ENCODE results near the gene TRPC5OS. TPM values are rescaled to one million over a fixed set of nuclear protein-coding genes. Genes with fewer than 3 reads are reported as not detected.

Gene TRPC5OS
- total and polyA plus RNA-seq, 2 of the 13 experiments (the other 11 are each of a cell fraction or from before 2014, with no cell fraction given), result not detected

DNA sequence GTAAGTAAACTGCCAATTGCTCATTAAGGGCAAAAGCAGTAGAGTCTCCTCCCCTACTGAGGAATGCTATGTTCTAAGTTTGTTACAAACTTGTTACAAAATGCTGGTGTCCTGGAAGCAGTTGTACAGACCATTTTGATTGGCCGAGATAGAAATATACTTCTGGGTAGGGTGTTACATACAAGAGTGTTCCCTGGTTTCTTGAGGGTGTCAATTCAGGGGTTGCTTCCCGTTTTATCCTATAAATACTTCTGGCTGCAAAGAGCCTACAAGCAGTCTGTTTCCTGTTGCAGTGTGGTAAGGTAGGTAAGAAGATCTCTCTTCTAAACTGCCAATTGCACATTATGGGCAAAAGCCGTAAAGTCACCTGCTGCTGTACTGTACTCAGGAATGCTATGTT lies 5.7 kb downstream of the TRPC5OS start:
- WGBS (ENCODE audit: low lambda C conversion rate), result 56% methylated on average over 3 of the region's 3 CpGs
- no peak overlapping the region for H3K27ac ChIP-seq (ENCODE audit: extremely low read length, insufficient read depth, low read length)
- no peak overlapping the region for H3K9ac ChIP-seq (ENCODE audit: insufficient read depth, low read depth, low read length)
- FAIRE-seq (no peak), DNase-seq (ENCODE audit: low spot score) (no peak), ATAC-seq (no peak)
- no peak overlapping the region for H3K4me2 ChIP-seq (ENCODE audit: low read depth, low read length)
- no peak overlapping the region for H2AFZ ChIP-seq (ENCODE audit: low read length)
- CTCF ChIA-PET (ENCODE audit: low intra/inter-chr PET ratio, low total read pairs), result no interaction called here
- intact Hi-C loops (cut with micrococcal nuclease; ENCODE audit: unreplicated experiment), result no loop called here
- H4K20me1 ChIP-seq (ENCODE audit: insufficient read depth, low read length), result no peaks in the 10 kb centered on the region
- H3K27me3 ChIP-seq (ENCODE audit: control insufficient read depth in 1 of 2, insufficient read depth in 2 of 2, low read length in 2 of 2), result no peaks in the 10 kb centered on the region
- H3K9me3 ChIP-seq (ENCODE audit: low read length), result no peaks in the 10 kb centered on the region
- H3K4me3 ChIP-seq (replicated peaks in 1 of 3; ENCODE audit: insufficient read depth in 1 of 3, low read depth in 2 of 3, low read length in 3 of 3), result no peak overlapping the region
- BruUV-seq (replicated peaks), result no TSS peak
- in situ Hi-C loops (cut with HindIII; ENCODE audit: extremely low pct_ligation_motif_present, low pct_unique_long_range_greater_than_20kb), result no loop called here
- TF ChIP-seq, protein P1, sequence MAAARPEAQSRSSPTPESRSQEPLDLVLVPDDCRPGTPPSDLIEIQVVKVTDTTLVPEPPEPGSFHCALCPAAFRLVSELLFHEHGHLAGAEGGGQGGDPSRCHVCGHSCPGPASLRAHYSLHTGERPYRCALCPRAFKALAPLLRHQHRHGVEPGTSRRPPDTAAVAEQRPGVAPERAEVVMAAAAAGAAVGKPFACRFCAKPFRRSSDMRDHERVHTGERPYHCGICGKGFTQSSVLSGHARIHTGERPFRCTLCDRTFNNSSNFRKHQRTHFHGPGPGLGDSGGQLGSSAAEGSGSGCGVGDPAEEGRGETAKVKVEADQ (CRISPR knock-in tag; IDR thresholded peaks at IDR 0.05; ENCODE audit: borderline replicate concordance), result no peak
- TF ChIP-seq ZNF451 (CRISPR knock-in tag; IDR thresholded peaks at IDR 0.05) (no peak), ZNF33B (CRISPR knock-in tag; IDR thresholded peaks at IDR 0.05) (no peak), PPARG (CRISPR knock-in tag; conservative IDR thresholded peaks at IDR 0.05) (no peak), SOX5 (CRISPR knock-in tag; IDR thresholded peaks at IDR 0.05; ENCODE audit: borderline replicate concordance) (no peak), ZNF3 (CRISPR knock-in tag; IDR thresholded peaks at IDR 0.05) (no peak)
- no peaks in the 10 kb centered on the region for H3K4me1 ChIP-seq (ENCODE audit: insufficient read depth, low read length)
- POLR2A ChIA-PET, result no interaction called here
- no peaks in the 10 kb centered on the region for H3K36me3 ChIP-seq (replicated peaks in 1 of 2; ENCODE audit: control insufficient read depth in 1 of 2, insufficient read depth in 2 of 2, low read length in 2 of 2)
- H3K79me2 ChIP-seq (ENCODE audit: insufficient read depth, low read length), result no peaks in the 10 kb centered on the region

DNA sequence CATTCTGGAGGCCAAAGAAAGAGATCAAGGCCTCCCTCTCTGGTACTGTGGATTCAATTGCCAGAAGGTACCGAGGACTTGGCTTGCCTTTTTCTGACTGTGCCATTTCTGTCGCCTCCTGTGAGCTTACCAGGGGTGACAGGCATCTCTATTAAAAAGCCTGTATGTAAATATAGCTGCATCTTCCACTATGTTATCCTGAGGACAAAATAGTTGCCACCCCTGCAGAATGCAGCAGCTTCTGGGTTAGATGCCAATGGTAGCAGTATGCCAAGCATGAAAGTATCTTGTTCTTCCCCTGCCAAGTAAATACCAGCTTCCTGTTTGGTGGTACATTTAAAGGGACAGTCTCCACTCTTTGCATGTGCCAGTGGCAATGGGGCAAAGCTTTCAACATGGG lies 10.7 kb downstream of the TRPC5OS start:
- in situ Hi-C loops (cut with HindIII; ENCODE audit: extremely low pct_ligation_motif_present, low pct_unique_long_range_greater_than_20kb), result no loop called here
- CTCF ChIA-PET (ENCODE audit: low intra/inter-chr PET ratio, low total read pairs), result no interaction called here
- WGBS (ENCODE audit: low lambda C conversion rate), result no CpG with 5 or more reads among the region's 2 CpGs
- TF ChIP-seq JUND (CRISPR knock-in tag; IDR thresholded peaks at IDR 0.05), result no peak
- no peak for TF ChIP-seq NFRKB (IDR thresholded peaks at IDR 0.05)
- TF ChIP-seq SNAI1 (CRISPR knock-in tag; IDR thresholded peaks at IDR 0.05; ENCODE audit: borderline replicate concordance), result no peak
- TF ChIP-seq, protein P2, sequence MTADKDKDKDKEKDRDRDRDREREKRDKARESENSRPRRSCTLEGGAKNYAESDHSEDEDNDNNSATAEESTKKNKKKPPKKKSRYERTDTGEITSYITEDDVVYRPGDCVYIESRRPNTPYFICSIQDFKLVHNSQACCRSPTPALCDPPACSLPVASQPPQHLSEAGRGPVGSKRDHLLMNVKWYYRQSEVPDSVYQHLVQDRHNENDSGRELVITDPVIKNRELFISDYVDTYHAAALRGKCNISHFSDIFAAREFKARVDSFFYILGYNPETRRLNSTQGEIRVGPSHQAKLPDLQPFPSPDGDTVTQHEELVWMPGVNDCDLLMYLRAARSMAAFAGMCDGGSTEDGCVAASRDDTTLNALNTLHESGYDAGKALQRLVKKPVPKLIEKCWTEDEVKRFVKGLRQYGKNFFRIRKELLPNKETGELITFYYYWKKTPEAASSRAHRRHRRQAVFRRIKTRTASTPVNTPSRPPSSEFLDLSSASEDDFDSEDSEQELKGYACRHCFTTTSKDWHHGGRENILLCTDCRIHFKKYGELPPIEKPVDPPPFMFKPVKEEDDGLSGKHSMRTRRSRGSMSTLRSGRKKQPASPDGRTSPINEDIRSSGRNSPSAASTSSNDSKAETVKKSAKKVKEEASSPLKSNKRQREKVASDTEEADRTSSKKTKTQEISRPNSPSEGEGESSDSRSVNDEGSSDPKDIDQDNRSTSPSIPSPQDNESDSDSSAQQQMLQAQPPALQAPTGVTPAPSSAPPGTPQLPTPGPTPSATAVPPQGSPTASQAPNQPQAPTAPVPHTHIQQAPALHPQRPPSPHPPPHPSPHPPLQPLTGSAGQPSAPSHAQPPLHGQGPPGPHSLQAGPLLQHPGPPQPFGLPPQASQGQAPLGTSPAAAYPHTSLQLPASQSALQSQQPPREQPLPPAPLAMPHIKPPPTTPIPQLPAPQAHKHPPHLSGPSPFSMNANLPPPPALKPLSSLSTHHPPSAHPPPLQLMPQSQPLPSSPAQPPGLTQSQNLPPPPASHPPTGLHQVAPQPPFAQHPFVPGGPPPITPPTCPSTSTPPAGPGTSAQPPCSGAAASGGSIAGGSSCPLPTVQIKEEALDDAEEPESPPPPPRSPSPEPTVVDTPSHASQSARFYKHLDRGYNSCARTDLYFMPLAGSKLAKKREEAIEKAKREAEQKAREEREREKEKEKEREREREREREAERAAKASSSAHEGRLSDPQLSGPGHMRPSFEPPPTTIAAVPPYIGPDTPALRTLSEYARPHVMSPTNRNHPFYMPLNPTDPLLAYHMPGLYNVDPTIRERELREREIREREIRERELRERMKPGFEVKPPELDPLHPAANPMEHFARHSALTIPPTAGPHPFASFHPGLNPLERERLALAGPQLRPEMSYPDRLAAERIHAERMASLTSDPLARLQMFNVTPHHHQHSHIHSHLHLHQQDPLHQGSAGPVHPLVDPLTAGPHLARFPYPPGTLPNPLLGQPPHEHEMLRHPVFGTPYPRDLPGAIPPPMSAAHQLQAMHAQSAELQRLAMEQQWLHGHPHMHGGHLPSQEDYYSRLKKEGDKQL (CRISPR knock-in tag; IDR thresholded peaks at IDR 0.05; ENCODE audit: low read depth), result no peak
- TF ChIP-seq, protein P3, sequence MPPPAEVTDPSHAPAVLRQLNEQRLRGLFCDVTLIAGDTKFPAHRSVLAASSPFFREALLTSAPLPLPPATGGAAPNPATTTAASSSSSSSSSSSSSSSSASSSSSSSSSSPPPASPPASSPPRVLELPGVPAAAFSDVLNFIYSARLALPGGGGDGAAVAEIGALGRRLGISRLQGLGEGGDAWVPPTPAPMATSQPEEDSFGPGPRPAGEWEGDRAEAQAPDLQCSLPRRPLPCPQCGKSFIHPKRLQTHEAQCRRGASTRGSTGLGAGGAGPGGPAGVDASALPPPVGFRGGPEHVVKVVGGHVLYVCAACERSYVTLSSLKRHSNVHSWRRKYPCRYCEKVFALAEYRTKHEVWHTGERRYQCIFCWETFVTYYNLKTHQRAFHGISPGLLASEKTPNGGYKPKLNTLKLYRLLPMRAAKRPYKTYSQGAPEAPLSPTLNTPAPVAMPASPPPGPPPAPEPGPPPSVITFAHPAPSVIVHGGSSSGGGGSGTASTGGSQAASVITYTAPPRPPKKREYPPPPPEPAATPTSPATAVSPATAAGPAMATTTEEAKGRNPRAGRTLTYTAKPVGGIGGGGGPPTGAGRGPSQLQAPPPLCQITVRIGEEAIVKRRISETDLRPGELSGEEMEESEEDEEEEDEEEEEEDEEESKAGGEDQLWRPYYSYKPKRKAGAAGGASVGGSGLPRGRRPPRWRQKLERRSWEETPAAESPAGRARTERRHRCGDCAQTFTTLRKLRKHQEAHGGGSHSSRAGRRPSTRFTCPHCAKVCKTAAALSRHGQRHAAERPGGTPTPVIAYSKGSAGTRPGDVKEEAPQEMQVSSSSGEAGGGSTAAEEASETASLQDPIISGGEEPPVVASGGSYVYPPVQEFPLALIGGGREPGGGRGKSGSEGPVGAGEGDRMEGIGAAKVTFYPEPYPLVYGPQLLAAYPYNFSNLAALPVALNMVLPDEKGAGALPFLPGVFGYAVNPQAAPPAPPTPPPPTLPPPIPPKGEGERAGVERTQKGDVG (CRISPR knock-in tag; IDR thresholded peaks at IDR 0.05; ENCODE audit: borderline replicate concordance), result no peak

More for the DNA sequence above, 10.7 kb downstream of the TRPC5OS start:
- Histone ChIP-seq H3K36me3 (replicated peaks in 1 of 2; ENCODE audit: control insufficient read depth in 1 of 2, insufficient read depth in 2 of 2, low read length in 2 of 2) (no peaks in the 10 kb centered on the region), H3K79me2 (ENCODE audit: insufficient read depth, low read length) (no peaks in the 10 kb centered on the region), H3K27ac (ENCODE audit: extremely low read length, insufficient read depth, low read length) (no peak overlapping the region), H3K4me1 (ENCODE audit: insufficient read depth, low read length) (no peaks in the 10 kb centered on the region), H3K27me3 (ENCODE audit: control insufficient read depth in 1 of 2, insufficient read depth in 2 of 2, low read length in 2 of 2) (no peaks in the 10 kb centered on the region), H4K20me1 (ENCODE audit: insufficient read depth, low read length) (no peaks in the 10 kb centered on the region), H3K9ac (ENCODE audit: insufficient read depth, low read depth, low read length) (no peak overlapping the region), H3K4me2 (ENCODE audit: low read depth, low read length) (no peak overlapping the region), H3K4me3 (replicated peaks in 1 of 3; ENCODE audit: insufficient read depth in 1 of 3, low read depth in 2 of 3, low read length in 3 of 3) (no peak overlapping the region), H3K9me3 (ENCODE audit: low read length) (no peaks in the 10 kb centered on the region), H2AFZ (ENCODE audit: low read length) (no peak overlapping the region)
- intact Hi-C loops (cut with micrococcal nuclease; ENCODE audit: unreplicated experiment), result no loop called here
- FAIRE-seq (no peak), ATAC-seq (no peak), DNase-seq (ENCODE audit: low spot score) (no peak)
- BruUV-seq (replicated peaks), result no TSS peak
- POLR2A ChIA-PET, result no interaction called here
